GM04503 (cell line): Measurements from ENCODE around the gene SEMA3F.
"Not testable (repeated sequence)": the region's sequence is repeated elsewhere in the genome, so short reads cannot be mapped to it uniquely, and the experiment has no call there.

Experiments used
- DNase-seq: peaks from one replicate; pipeline ENCODE4 v3.0.0-alpha.2; 2012; ENCODE audit warnings: low read depth

SEMA3F gene

GRCh38 chr3:50194128-50194902, 39.2 kb downstream of the SEMA3F start:
- no peak for DNase-seq

DNA sequence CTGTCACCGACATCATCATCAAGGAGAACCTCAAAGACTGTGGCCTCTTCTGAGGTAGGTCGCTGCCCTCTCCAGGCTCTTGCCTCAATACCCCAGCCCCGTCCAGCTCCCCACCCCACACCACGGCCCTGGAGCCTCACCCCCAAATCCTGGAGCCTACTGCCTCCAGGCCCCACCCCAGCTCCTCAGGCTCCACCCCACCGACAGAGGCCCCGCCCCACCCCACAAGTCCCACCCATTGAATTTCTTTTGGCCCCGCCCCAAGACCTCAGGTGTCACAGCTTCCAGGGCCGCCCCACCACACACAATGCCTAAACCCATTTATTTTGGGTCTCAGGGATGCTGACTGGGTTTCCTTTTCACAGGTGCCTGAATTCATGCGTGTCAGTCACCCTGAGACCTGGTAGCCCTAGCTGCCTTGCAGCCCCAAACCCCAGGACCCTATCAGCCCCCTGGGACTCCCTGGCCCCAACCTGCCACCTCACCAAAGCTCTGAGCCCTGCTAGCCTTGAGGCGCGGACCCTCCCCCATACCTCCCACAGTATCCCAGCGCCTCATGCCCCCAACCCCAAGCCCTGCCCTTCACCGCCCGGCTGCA, 39.9 kb downstream of the SEMA3F start:
- no peak for DNase-seq

DNA sequence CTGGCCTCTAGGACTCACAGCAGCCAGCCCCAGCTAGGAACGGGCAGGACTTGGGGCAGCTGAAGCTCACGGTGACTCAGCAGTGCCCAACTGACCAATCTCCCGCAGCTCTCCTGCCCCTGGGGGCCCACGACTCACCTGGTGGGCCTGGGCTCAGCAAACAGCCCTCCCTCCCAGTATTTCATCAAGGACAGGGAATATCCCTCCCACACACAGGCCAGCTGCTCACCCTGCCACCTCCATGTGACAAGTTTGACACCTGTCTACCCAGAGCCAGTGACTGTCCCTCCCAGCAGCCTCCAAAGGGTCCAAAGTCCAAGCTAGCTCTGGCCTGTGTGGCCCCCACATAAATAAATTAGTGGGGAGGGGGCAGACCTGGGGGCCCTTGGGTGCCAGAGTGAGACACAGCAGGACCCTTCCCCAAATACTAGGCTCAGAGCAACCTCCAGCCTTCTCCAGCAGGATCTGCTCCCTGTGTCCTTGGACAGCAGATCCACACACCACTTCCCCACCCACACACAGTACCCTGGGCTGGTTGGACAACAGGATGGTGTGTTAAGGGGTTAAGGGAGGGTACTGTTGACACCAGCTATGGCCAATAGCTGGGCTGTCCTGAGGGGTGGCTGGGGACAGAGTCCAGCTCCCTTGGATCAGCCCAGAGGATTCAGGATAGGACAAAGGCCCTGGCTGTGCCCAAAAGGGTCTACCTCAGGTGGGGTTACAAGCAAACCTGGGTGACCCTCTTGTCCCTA, 40.6 kb downstream of the SEMA3F start:
- DNase-seq = no peak

DNA sequence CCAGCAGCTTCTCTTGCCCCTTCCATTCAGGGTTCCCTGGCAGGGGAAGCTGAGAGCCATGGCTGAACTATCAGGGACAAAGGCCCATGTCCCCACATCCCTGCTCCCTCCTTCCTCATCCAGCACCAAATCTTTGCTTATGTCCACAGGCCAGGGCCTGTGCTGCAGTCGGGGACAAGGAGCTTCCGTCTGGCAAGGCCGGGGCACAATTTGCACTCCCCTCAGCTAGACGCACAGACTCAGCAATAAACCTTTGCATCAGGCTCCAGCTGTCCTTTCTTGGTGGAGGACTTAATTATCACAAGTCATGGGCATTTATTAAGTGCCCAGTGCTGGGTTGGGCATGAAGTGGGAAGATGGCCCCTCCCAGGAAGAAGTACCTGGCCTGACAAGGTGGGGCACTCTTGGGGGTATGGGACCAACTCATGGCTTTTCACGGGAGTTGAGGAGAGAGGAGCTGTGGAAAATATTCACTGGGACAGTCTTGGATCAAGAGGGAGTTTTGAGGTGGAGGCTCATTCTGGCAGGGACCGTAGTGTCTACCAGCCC, 41.2 kb downstream of the SEMA3F start:
- no peak for DNase-seq

DNA sequence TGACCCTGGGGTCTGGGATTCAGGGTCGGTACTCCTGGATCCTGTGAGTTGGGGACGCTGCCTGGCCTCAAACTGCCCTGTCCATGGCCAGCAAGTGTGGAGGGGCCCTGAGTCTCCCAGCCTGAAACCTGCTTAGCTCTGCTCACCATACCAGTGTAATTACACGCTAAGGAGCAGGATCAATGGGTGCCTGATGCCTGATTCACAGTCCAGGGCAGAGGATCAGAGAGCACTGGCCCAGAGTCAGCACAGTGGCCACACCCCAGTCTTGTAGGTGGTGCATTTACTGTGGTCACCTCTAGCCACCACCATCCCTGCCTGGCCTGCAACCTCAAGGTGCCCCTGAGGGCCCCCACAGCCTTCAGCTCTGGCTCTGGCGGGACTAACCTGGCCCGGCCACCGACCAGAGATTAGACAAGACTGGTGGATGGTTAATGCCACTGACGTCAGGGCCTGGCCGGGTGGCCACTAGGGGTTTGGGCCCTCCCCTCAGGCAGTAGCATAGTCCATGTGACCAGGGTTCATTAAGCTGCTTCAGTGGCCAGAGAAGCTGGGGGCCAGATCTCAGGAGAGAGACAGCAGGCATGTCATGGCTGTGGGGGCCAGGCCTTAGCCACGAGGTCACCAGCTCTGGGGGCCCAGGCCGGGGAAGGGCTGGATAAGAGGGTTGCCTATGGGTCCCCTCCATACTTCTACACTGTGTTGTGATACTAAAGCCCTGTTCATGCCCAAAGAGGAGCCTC, 46.6 kb downstream of the SEMA3F start:
- no peak for DNase-seq

DNA sequence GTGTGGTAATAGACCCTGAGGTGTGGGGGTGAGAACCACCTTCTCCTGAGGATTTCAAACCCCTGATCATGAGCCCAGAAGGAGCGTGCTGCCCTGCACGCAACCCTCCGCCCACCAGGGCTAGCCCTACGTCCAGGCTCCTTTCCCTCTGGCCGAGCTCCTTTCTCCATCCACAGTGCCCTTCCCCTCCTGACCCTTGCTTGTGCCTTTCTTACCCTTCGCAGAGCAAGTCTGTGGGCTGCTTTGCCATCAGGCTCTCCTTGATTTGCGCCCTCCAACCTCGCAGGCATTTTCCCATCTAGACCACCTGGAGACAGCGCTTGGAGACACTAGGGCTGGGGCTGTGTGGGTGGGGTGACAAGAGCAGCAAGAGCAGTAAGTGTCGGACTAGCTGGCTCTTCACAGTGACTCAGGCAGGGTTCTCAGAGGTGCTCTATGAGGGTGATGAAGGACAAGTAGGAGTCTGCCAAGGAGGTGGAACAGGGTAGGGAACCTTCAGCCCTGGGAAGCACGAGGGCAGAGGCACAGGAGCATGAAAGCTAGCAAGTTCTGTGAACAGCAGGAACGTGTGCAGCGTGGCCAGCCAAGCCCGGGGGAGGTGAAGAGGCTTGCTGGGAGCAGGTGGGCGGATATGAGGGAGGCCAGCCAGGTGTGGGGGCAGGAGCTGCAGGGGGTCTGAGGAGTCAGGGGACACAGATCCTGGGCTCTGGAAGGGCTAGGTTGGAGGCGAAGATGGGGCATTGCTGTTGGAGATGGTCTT, 47.4 kb downstream of the SEMA3F start:
- DNase-seq = no peak

DNA sequence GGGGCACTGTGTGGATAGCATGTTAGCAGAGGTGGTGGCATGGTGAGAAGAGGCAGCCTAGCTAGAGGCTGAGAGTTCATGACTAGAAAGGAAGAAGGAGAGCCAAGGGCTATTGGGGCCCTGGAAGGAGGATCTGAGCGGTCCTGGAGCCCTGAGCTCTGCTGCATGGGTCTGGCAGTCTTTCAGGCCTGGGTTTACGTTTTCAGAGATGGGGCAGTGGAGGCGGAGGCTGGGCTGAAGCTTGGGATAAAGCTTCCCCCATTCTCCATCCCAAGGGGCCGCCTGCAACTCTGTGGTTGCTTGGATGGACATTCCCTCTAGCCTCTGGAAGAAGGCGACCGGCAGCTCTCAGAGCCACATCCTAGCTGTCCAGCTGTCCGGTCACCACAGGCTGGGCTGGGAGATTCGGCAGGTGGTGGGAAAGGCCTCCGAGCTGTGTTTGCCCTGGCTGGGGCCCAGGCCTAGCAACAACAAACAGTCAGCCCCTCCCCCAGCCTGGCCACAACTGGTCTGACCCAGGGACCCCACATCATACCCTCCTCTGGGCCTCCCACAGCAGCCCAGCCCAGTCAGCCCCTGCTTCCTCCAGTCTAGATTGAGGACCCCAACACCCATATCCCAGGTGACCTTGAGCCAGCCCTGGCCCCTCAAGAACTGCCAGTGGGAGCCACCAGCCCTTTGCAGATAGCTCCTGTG, 48.1 kb downstream of the SEMA3F start:
- DNase-seq = no peak

- DNase-seq = no peak
Observed at GRCh38 chr3:50203809-50204803, 49.0 kb downstream of the SEMA3F start.

GRCh38 chr3:50204804-50205412, 49.8 kb downstream of the SEMA3F start, which contains the start of gene SLC38A3:
TSS of gene SLC38A3 (plus strand) at chr3:50205271. CDS start at chr3:50214200, 8,929 bp downstream.
- no peak for DNase-seq

DNA sequence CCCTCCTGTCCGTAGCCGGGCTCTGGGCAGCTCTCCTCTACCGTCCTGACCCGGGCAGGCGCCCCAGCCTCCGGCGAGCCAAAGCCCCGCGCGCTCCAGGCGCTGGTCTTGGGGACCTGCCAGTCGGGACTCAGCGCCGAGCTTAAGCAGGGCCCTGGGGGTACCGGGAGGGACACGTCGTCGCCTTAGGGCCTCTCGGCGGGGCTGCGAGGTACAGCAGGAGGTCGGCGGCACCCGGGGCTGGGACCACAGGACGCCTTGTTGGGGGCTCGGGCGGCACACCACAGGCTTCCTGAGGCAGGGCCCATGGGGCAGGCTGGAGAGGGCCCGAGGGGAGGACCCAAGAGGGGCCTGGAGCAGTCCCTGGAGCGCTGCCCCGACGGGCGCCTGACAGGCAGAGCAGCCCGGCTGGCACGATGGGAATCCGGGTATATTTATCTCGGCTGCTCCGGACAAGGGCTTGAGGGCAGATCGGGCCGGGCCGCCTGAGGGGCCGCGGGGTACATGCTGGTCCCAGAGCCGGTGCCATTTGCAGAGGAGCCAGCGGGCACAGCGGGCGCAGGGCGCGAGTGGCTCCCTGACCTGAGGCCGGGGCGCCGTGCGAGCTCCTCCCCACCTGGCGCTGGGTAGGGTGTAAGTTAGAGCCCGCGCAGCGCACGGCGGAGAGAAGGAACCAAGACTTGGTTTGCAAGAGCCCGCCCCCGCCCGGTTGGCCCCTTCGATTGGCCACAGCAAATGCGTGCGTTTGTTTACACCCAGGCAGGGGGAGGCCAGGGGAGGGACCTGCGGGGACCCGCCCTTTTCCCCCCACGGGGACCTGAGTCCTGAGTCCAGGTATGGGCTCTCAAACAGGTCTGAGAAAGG, 50.5 kb downstream of the SEMA3F start:
- DNase-seq = no peak

DNA sequence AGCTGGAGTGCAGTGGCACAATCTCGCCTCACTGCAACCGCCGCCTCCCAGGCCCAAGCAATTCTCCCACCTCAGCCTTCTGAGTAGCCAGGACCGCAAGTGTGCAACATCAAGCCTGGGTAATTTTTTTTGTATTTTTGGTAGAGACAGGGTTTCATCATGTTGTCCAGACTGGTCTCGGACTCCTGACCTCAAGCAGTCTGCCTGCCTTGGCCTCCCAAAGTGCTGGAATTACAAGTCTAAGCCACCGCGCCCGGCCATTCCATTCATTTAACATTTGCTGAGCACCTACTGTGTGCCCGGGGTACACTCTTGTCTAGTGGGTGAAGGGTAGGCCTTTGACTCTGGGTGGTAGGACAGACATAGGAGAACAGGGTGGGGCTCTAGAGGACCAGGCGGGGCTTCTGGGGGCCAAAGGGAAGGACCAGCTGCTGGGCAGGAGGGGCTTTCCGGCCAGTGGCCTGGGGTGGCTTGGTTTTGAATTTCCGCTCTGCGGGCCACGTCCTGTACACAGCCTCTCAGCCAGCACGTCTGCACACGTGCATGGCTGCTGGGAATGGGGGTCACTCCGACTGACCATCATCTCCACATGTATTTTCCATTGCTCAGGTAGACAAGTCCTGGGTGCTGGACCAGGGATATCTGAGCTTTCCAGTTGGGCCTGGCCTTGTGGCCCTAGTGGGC, 52.4 kb downstream of the SEMA3F start:
- DNase-seq = no peak

DNA sequence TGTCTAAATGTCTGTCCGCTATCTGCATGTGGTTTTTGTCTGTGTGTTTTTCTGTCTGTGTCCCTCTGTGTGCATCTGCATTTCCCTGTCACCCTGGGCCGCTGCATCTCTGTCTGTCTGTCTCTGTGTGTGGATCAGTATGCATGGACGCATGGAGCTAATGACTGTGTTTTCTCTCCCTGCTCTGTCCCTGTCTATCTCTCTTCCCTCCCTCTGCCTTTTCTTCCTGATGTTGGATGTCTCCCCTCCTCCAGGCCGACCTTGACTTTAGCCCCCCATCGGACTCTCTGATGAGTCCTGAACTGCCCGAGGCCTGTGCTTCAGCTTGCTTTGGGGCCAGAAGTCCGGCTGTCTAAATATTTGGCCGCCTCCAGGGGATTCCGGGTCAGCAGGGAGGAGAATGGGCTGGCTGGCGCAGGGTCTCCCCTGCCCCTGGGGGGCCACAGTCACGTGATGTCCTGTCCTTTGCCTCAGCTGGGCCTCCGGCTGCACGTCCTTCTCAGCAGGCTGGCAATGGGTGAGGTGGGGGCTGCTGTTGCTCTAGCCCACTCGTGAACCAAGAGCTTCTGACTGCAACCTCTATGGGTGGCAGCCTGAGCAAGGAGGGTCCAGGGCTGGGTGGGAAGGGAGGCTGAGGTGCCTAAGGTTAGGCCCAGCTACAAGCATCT, 53.7 kb downstream of the SEMA3F start:
- no peak for DNase-seq

- no peak for DNase-seq
Observed at GRCh38 chr3:50210176-50210509, 55.0 kb downstream of the SEMA3F start.

GRCh38 chr3:50210510-50211367, 55.6 kb downstream of the SEMA3F start:
- no peak for DNase-seq

DNA sequence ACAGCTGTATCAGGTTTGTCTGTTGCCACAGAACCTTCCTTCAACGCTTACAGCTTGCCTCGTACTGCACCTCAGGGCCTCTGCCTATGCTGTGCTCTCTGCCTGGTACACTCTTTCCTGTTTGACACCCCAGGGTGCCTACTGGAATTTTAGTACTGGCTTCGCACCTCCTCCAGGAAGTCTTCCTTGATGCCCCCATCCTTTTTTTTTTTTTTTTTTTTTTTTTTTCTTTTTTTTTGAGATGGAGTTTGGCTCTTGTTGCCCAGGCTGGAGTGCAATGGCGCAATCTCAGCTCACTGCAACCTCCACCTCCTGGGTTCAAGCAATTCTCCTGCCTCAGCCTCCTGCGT, 56.2 kb downstream of the SEMA3F start:
- DNase-seq = not testable (repeated sequence)

DNA sequence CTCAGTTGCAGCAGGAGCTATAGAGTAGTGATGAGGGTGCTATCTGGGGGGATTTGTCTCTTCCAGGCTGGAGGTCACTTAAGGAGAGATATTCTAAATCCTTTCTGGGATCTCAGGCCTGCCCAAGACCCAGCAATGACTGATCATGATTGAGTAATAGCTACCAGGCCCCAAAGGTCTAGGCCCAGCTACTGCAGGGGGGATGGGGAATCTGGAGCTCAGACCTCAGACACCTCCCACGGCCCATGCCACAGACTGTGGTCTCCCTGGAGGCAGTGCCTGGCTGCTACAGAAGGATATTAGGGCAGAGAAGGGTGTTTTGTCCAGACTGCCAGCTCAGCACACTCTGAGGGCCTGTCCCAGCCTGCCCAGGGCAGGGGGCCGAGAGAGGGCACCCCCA, 56.8 kb downstream of the SEMA3F start:
- DNase-seq = no peak
